ENCODE results near the gene LARGE1.

The LARGE1 gene

DNA sequence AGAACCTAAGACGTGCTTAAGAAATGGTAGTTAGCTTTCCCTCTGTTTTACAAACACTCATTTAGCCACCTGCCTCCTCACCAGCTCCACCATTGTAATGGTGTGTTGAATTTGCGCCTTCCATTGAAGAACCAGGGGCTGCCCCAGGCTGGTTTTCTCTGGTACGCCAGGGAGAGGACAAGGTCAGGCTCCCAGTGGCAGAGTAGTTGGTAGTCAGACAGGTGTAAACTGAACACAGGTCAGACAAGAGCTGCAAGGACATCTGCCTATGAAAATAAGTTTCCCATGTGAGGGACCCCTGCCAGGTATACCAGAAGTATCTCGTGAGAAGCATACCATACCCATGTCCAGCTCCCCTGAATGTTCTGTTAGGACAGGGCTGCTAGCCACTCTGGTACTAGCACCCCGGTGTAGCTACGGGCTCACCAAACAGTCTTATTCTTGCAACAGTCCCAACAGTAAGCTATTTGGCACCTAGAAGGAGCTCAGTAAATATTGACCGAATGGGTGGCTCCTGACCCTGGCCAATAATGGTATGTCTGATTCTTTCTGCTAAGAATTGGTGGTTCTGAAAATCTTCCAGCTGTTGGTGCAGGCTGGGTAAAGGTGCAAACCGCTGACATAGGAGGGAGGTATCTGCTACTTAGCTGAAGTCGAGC is 359.0 kb downstream of the LARGE1 start:
- no peak for DNase-seq (ENCODE audit: low read depth)

- no peak for DNase-seq (ENCODE audit: low read depth)
Observed at GRCh38 chr22:33557836-33558235, 362.4 kb downstream of the LARGE1 start.

GRCh38 chr22:33555814-33556522 is 364.3 kb downstream of the LARGE1 start:
- no peak for DNase-seq (ENCODE audit: low read depth)

GRCh38 chr22:33553493-33553892 is 366.8 kb downstream of the LARGE1 start:
- DNase-seq (ENCODE audit: low read depth): no peak

GRCh38 chr22:33544707-33545106 is 375.6 kb downstream of the LARGE1 start:
- no peak for DNase-seq (ENCODE audit: low read depth)

DNA sequence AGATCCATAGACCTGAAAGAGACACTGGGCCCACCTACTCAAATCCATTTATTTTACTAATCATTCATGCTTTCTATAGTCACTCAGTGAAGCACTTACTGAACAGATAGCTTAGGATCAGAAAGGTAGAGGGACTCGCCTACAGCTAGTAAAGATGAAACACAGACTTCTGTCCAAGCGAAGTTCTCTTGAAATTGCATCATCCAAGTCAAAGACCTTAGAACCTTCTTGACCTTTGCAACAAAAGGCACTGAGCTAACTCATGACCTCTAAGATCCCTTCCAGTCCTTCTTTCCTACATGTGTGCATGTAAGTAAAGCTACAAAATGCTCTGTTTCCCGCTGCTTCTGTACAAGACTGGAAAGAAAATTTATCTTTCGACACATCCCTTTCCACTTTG is 377.6 kb downstream of the LARGE1 start:
- DNase-seq (ENCODE audit: low read depth): no peak

DNA sequence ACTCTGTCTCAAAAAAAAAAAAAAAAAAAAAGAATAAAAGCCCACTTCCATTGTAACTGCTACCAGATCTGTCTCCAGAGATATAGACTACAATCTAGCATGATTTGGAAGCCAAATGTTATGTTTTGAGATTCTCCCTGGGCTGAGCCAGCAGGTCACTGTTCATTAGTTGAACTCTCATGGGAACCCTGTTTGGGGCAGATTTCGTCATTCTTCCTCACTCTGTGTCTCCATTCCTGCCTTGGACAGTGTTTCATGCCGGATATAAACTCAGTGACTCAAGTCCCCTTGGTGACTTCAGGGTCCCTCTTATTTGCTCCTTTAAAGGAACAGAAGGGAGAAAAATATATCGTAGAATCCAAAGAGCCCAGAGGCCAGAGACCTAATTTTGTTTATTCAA is 378.1 kb downstream of the LARGE1 start:
- DNase-seq (ENCODE audit: low read depth): no peak

GRCh38 chr22:33539902-33540751 is 380.1 kb downstream of the LARGE1 start:
- no peak for DNase-seq (ENCODE audit: low read depth)

- DNase-seq (ENCODE audit: low read depth): no peak
Observed at GRCh38 chr22:33539202-33539901, 380.9 kb downstream of the LARGE1 start.

GRCh38 chr22:33538277-33538885 is 381.9 kb downstream of the LARGE1 start:
- no peak for DNase-seq (ENCODE audit: low read depth)

DNA sequence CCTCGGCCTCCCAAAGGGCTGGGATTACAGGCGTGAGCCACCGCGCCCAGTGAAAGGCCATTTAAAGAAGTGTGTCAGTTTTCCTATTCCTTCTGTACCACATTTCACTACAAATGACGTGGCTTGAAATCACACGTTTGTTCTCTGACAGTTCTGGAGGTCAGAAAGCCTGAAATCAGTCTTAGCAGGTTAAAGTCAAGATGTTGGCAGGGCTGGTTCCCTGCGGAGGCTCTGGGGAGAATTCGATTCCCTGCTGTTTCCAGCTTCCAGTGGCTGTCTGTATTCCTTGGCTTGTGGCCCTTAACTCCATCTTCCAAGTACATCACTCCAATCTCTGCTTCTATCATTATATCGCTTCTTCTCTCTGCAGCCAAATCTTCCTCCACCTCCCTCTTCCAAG is 383.2 kb downstream of the LARGE1 start:
- no peak for DNase-seq (ENCODE audit: low read depth)

- DNase-seq (ENCODE audit: low read depth): no peak
Observed at GRCh38 chr22:33535937-33536875, 384.1 kb downstream of the LARGE1 start.

- DNase-seq (ENCODE audit: low read depth): no peak
Observed at GRCh38 chr22:33529424-33530113, 390.7 kb downstream of the LARGE1 start.

- DNase-seq (ENCODE audit: low read depth): no peak
Observed at GRCh38 chr22:33528183-33528582, 392.1 kb downstream of the LARGE1 start.

GRCh38 chr22:33526434-33527107 is 393.7 kb downstream of the LARGE1 start:
- DNase-seq (ENCODE audit: low read depth): no peak

- DNase-seq (ENCODE audit: low read depth): no peak
Observed at GRCh38 chr22:33524511-33525260, 395.6 kb downstream of the LARGE1 start.

DNA sequence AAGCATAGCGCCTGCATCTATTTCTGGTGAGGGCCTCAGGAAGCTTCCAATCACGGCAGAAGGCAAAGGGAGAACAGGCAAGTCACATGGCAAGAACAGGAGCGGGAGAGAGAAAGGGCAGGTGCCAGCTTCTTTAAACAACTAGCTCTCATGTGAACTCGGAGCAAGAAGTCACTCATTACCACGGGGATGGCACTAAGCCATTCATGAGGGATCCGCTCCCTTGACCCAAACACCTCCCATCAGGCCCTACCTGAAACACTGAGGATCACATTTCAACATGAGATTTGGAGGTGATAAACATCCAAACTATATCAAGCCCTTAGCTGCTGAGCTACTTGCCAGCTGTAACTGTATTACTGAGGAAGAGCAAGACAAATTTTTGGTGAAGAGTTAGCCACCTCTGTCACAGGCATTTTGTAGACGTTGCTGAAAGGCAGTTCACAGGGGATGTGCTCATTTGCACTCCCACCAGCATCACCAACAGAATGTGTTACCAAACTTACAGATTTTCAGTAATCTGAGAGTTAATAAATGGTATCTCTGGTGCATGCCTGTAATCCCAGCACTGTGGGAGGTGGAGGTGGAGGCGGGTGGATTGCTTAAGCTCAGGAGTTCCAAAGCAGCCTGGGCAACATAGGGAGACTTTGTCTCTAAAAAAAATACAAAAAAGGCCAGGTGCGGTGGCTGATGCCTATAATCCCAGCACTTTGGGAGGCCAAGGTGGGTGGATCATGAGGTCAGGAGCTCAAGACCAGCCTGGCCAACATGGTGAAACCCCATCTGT is 398.2 kb downstream of the LARGE1 start:
- no peak for DNase-seq (ENCODE audit: low read depth)
